ENCODE data around the gene ADCY7.

DNA sequence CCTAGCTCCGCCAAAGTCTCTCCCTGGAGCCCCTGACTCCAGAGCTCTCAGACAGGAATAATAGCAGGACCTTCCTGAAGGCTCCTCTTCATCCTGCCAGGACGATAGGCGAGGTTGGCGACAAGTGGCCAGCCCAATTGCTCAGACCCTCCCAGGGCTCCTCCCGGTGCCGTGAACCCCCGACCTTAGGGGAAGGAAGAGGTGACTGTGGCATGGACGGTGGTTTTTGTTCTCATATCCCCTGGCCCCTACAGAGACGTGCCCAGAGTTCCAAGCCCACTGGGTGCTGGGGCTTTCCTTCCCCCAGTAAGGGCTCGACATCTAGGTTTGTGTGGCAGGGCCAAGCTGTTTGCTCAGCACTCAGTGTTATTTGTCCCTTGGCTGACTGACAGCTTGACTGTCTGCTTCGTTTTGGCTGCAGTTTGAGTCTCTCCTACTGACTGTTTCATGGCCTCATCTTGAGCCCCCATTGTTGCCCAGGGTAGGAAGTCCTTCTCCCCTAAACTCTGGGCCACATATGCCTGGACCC, 4.6 kb upstream of the ADCY7 start:
- TF ChIP-seq POLR2A (IDR thresholded peaks at IDR 0.05) = no peak
- TF ChIP-seq CTCF (IDR thresholded peaks at IDR 0.05) = no peak
- TF ChIP-seq POLR2AphosphoS5 (IDR thresholded peaks at IDR 0.05) = no peak
- no peak for TF ChIP-seq EP300 (IDR thresholded peaks at IDR 0.05)
